Stimulated activated CD8-positive, alpha-beta memory T cell treated with anti-CD3 and anti-CD28 coated beads, Interleukin-15, amount 100 ng/mL, for 24 hours (primary cell): ENCODE results near the gene SIGLEC9.
A peak's percentile ranks its signal among the peaks of the same experiment; 100 is the strongest.

ENCODE experiments used
- DNase-seq: peaks from one replicate; pipeline ENCODE4 v3.0.0-alpha.2; 2020; ENCODE audit warnings: low read depth

The SIGLEC9 gene

GRCh38 chr19:51124729-51125128, at the start of gene SIGLEC9:
TSS of gene SIGLEC9 (plus strand) at chr19:51124906. CDS start at chr19:51124975, 69 bp downstream.
- DNase-seq: no peak

GRCh38 chr19:51075998-51076397, 48.7 kb upstream of the SIGLEC9 start:
- no peak for DNase-seq

- DNase-seq: no peak
These were observed 48.0 kb upstream of the SIGLEC9 start for GRCh38 chr19:51076631-51077213.

GRCh38 chr19:51078104-51078503, 46.6 kb upstream of the SIGLEC9 start:
- no peak for DNase-seq

- DNase-seq: no peak
These were observed 46.0 kb upstream of the SIGLEC9 start for GRCh38 chr19:51078731-51079130.

GRCh38 chr19:51079481-51080110, 45.1 kb upstream of the SIGLEC9 start:
- no peak for DNase-seq

- DNase-seq: no peak
These were observed 43.2 kb upstream of the SIGLEC9 start for GRCh38 chr19:51081476-51081875.

- DNase-seq: no peak
These were observed 42.1 kb upstream of the SIGLEC9 start, which contains the start of gene KLK14 for GRCh38 chr19:51082611-51083010. TSS of gene KLK14 (minus strand) at chr19:51082887. CDS start at chr19:51082614, 273 bp downstream.

- no peak for DNase-seq
These were observed 41.5 kb upstream of the SIGLEC9 start for GRCh38 chr19:51083181-51083580.

GRCh38 chr19:51083783-51084182, 40.9 kb upstream of the SIGLEC9 start:
- no peak for DNase-seq

- DNase-seq: no peak
These were observed 40.2 kb upstream of the SIGLEC9 start for GRCh38 chr19:51084505-51084904.

GRCh38 chr19:51086153-51086850, 38.4 kb upstream of the SIGLEC9 start:
- no peak for DNase-seq

GRCh38 chr19:51089786-51090185, 34.9 kb upstream of the SIGLEC9 start:
- no peak for DNase-seq

GRCh38 chr19:51090471-51090870, 34.2 kb upstream of the SIGLEC9 start:
- DNase-seq: no peak

GRCh38 chr19:51091126-51091525, 33.6 kb upstream of the SIGLEC9 start:
- DNase-seq: no peak

GRCh38 chr19:51091895-51092873, 32.5 kb upstream of the SIGLEC9 start:
- DNase-seq: no peak

GRCh38 chr19:51093101-51093500, 31.6 kb upstream of the SIGLEC9 start:
- DNase-seq: no peak

GRCh38 chr19:51093510-51094345, 31.0 kb upstream of the SIGLEC9 start:
- no peak for DNase-seq

GRCh38 chr19:51094696-51095279, 29.9 kb upstream of the SIGLEC9 start:
- peak; percentile 21 for DNase-seq

GRCh38 chr19:51096473-51097165, 28.1 kb upstream of the SIGLEC9 start:
- DNase-seq: no peak
